GM12874 (cell line): ENCODE results near the gene ANK2.

ENCODE experiments used
- CTCF ChIP-seq: IDR thresholded peaks from 2 replicates; pipeline ENCODE4 v1.5.1; 2011; ENCODE audit warnings: low read depth, mild to moderate bottlenecking, control low read depth, low read length, moderate library complexity; ENCODE audit not compliant: insufficient read depth

ANK2 gene

GRCh38 chr4:113009461-113009860 is 40.0 kb upstream of the ANK2 start:
- no peak for TF ChIP-seq CTCF

- no peak for TF ChIP-seq CTCF
These were observed 37.2 kb upstream of the ANK2 start for GRCh38 chr4:113012122-113012725.

GRCh38 chr4:113012786-113013185 is 36.7 kb upstream of the ANK2 start:
- TF ChIP-seq CTCF = no peak

GRCh38 chr4:113013751-113014150 is 35.7 kb upstream of the ANK2 start:
- TF ChIP-seq CTCF = no peak

- no peak for TF ChIP-seq CTCF
These were observed 33.1 kb upstream of the ANK2 start for GRCh38 chr4:113016377-113016776.

- no peak for TF ChIP-seq CTCF
These were observed 28.5 kb upstream of the ANK2 start for GRCh38 chr4:113020966-113021365.

- no peak for TF ChIP-seq CTCF
These were observed 25.1 kb upstream of the ANK2 start for GRCh38 chr4:113024388-113024787.
